Stimulated activated memory B cell treated with anti-CD40 and anti-IgM and Interleukin-4, amounts not matched to agents 10 μg/mL and 1 μg/mL and 100 μg/mL, for 72 hours (primary cell): ENCODE measurements around the gene HHEX.
A peak's percentile ranks its signal among the peaks of the same experiment; 100 is the strongest.
"Not testable (repeated sequence)": the region's sequence is repeated elsewhere in the genome, so short reads cannot be mapped to it uniquely, and the experiment has no call there.

Experiments
- ATAC-seq: fragments of 150-1000 bp; cut with Tn5 transposase; 2 replicates; pipeline ENCODE4 v1.10.0; 2021
- H3K27ac Mint-ChIP-seq: one replicate; pipeline ENCODE4 v1.8.0; 2022; ENCODE audit warnings: mild to moderate bottlenecking, mixed read lengths
- H3K27me3 Mint-ChIP-seq: one replicate; pipeline ENCODE4 v1.8.0; 2022; ENCODE audit warnings: mixed read lengths
- H3K36me3 Mint-ChIP-seq: one replicate; pipeline ENCODE4 v1.8.0; 2022; ENCODE audit warnings: mixed read lengths
- H3K4me1 Mint-ChIP-seq: one replicate; pipeline ENCODE4 v1.8.0; 2022; ENCODE audit warnings: mixed read lengths
- H3K4me3 Mint-ChIP-seq: one replicate; pipeline ENCODE4 v1.8.0; 2022; ENCODE audit warnings: mild to moderate bottlenecking, moderate library complexity, mixed read lengths
- H3K9me3 Mint-ChIP-seq: one replicate; pipeline ENCODE4 v1.8.0; 2022; ENCODE audit warnings: mixed read lengths

The HHEX gene

DNA sequence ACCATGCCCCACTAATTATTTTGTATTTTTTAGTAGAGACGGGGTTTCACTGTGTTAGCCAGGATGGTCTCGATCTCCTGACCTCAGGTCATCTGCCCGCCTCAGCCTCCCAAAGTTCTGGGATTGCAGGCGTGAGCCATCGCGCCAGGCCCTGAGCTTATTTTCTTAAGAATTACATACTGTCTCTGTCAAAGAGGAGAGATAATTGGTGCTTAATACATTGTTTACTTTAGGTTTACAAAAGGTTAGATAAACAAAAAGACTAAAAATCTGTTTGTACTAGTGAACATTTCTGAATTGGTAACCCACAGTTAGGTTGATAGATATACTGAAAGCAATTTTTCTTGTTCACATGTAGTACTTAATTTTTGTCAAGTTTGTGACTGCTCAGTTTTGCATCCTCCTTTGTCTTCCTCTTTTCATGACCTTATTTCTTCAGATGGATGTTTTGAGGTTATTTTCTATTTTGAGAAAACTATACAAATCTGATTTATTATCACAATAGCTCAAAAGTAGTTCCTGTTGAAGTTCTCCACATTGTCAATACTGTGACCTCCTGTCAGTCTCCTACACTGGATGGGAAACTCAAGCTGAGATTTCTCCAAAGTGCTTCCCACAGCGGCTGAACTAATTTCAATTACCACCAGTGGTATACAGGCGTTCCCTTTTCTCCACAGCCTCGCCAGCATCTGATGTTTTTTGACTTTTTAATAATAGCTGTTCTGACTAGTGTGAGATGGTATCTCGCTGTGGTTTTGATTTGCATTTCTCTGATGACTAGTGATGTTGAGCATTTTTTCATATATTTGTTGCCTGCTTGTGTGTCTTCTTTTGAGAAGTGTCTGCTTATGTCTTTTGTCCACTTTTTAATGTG is 22.5 kb downstream of the HHEX start:
- no peaks in the 10 kb centered on the region for H3K9me3 Mint-ChIP-seq
- no peaks in the 10 kb centered on the region for H3K27me3 Mint-ChIP-seq
- H3K4me3 Mint-ChIP-seq: peak overlapping the region; percentile 52
- H3K27ac Mint-ChIP-seq: peak overlapping the region; percentile 76
- ATAC-seq: peak; percentile 89
- H3K4me1 Mint-ChIP-seq: peaks cover 51% of the 10 kb centered on the region
- no peaks in the 10 kb centered on the region for H3K36me3 Mint-ChIP-seq

DNA sequence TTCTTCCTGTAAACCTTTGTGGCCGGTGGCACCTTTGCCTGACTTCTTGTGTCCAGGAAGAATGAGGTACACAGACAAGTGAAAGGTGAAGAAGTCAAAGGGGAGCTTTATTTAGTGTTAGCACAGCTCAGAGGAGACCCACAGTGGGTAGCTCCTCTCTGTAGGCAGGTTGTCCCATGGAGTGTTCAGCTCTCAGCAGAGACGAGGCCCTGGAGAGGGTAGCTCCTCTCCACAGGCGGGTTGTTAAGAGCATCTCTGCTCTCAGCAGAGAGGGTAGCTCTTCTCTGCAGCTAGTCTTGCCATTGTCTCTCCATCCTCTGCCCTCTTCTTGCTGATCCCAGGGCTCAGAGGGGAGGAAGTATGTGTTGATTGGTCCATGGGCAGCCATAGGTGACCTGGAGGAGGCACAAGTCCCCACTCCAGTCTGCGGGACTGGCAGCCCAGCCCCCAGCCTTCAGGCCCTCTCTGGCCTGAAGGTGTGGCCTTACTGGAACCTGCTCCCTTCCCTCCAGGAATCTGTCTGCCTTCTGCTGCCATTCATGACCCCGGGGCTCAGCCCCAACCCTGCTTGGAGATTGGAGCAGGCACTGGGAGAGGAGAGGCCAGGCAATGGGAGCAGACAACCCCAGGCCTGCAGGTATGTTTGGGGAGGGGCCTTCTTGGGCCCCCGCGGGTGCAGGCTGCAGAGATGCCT is 24.5 kb downstream of the HHEX start:
- no peaks in the 10 kb centered on the region for H3K36me3 Mint-ChIP-seq
- peak overlapping the region; percentile 62 for H3K27ac Mint-ChIP-seq
- no peaks in the 10 kb centered on the region for H3K27me3 Mint-ChIP-seq
- H3K4me3 Mint-ChIP-seq: no peak overlapping the region
- H3K9me3 Mint-ChIP-seq: no peaks in the 10 kb centered on the region
- ATAC-seq: no peak
- peaks cover 57% of the 10 kb centered on the region for H3K4me1 Mint-ChIP-seq

DNA sequence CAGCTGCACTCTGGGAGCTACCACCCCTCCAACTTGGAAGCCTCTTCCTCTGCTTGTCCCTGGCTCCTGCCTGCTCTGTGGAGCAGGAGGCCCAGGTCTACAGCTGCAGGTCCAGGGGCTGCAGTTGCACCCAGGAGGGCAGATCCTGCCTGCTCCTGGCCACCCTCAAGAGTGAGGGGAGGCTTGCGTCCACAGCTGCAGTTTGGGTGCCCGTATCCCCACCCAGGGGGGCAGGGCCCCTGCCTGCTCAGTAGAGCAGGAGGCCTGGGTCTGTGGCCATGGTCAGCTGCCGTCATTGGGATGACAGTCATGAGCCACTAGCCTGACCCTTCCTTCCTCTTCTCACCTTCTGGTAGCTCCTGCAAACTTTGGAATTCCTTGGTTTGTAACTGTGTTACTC is 25.1 kb downstream of the HHEX start:
- Mint-ChIP-seq H3K36me3 (no peaks in the 10 kb centered on the region), H3K9me3 (no peaks in the 10 kb centered on the region), H3K27ac (peak overlapping the region; percentile 62), H3K27me3 (no peaks in the 10 kb centered on the region), H3K4me3 (no peak overlapping the region), H3K4me1 (peaks cover 58% of the 10 kb centered on the region)
- ATAC-seq: no peak

DNA sequence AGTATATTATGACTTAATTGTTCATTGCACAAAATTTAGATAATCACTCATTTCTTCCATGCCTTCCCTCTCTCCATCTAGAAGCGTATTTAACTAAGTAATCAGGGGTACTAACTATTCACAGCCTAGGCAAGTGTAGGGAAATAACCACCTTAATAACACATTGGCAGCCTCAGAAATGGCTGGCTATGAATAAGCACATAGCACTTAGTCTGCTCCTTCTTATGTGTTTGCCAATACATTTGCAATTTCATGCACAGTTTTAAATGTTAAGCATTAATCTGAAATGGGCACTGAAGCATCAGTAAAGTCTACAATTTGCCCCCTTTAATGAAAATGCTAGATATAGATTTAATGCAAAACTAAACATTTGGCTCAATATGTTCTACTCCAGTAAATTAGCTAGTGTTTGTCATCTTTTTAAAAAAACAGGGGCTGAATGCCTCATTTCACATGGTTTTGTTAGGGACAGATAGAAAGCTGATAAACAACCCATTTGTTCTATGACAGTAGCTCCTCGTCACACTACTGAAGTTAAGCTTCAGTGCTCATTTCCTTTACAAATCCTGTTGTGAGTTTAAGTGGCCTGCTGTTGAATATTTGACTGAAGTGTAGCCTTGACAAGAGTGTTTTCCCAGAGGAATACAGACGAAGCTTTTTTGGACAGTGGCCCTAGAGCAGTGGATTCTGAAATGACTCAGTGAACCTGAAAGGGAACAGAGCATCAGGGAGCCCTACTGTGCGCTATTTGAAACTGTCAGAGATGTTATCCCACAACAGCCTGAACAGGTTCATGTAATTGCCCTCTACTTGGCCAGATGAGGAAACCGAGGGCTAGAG is 30.5 kb downstream of the HHEX start:
- Mint-ChIP-seq H3K4me1 (peaks cover 50% of the 10 kb centered on the region), H3K9me3 (no peaks in the 10 kb centered on the region), H3K4me3 (no peak overlapping the region), H3K27me3 (no peaks in the 10 kb centered on the region), H3K36me3 (no peaks in the 10 kb centered on the region), H3K27ac (peak overlapping the region; percentile 39)
- no peak for ATAC-seq

DNA sequence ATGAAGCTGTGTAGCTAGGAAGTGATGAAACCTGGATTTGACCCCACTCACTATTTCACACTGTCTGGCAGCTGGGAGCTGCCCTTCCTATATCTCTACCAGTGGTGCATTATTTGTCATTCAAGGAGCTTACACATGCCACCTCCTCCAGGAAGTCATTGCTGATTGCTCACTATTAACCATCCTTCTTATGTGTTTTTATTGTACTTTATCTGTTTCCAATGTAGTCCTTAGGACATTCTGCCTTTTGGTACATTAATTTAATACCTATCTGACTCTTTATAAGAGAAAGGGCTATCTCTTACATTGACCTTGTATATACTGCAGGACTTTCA is 31.0 kb downstream of the HHEX start:
- H3K36me3 Mint-ChIP-seq: no peaks in the 10 kb centered on the region
- H3K27ac Mint-ChIP-seq: peak overlapping the region; percentile 39
- H3K9me3 Mint-ChIP-seq: no peaks in the 10 kb centered on the region

DNA sequence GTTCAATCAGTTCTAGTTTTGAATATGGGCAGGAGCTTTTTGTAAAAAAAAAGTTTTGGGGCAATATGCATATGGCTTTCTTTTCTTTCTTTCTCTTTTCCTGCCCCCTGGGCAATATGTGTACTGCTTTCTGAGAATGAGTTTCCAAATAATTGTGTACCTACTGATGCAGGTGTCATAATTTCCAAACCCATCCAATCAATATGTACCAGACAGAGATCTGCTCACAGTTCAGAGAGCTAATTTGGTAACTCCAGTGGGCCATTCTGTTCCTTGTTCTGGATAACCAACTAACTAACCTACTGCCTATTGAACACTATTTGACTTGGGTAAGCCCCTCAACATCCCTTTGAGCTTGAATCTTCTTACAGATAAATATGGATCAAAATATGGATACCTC is 32.6 kb downstream of the HHEX start:
- no peak overlapping the region for H3K4me3 Mint-ChIP-seq
- ATAC-seq: no peak
- H3K4me1 Mint-ChIP-seq: peaks cover 29% of the 10 kb centered on the region
- no peaks in the 10 kb centered on the region for H3K27me3 Mint-ChIP-seq
- peak overlapping the region; percentile 5 for H3K27ac Mint-ChIP-seq
- no peaks in the 10 kb centered on the region for H3K9me3 Mint-ChIP-seq
- H3K36me3 Mint-ChIP-seq: no peaks in the 10 kb centered on the region

More for the DNA sequence above, 31.0 kb downstream of the HHEX start:
- Mint-ChIP-seq H3K27me3 (no peaks in the 10 kb centered on the region), H3K4me1 (peaks cover 44% of the 10 kb centered on the region), H3K4me3 (no peak overlapping the region)
- no peak for ATAC-seq

DNA sequence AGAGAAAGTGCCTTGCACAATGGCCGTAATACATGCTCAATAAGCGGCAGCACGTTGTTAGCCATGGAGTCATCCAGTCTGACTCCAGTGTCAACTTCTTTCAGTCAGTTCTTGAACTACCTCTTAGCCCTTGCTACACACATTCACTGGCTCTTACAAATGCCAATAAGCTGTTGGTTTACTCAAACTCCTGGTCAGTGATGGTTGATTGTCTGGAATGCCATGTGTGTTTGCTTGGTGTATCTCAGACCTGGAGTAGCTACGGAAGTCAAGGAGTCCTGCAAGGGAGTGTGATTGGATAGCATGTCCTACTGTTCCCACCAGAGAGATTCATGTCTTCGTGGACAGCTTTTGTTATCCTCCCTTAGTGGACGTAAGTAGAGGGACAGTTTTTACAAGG is 37.4 kb downstream of the HHEX start:
- no peaks in the 10 kb centered on the region for H3K27me3 Mint-ChIP-seq
- peaks cover 3% of the 10 kb centered on the region for H3K9me3 Mint-ChIP-seq
- no peak overlapping the region for H3K4me3 Mint-ChIP-seq
- no peaks in the 10 kb centered on the region for H3K36me3 Mint-ChIP-seq
- H3K4me1 Mint-ChIP-seq: peaks cover 29% of the 10 kb centered on the region
- H3K27ac Mint-ChIP-seq: no peak overlapping the region
- no peak for ATAC-seq

DNA sequence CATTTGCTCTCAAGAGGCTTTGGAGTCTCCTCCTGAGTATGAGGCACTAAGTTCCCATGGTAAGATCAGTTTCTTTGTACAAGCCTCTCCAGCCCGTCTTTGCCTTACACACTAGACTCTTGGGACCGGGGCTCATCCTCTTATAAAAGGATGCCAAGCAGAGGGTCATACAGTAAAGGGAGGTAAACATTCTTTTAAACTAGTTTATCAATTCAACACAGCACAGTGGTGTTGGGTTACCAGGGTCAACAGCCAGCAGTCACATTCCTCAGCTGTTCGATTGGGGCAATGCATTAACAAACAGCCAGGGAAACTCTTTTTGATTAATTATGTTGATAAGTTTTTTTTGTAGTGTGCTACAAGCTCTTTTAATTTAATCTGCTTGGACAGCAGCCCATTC is 37.8 kb downstream of the HHEX start:
- H3K27me3 Mint-ChIP-seq: no peaks in the 10 kb centered on the region
- H3K4me3 Mint-ChIP-seq: no peak overlapping the region
- H3K9me3 Mint-ChIP-seq: peaks cover 3% of the 10 kb centered on the region
- H3K27ac Mint-ChIP-seq: no peak overlapping the region
- ATAC-seq: no peak
- no peaks in the 10 kb centered on the region for H3K36me3 Mint-ChIP-seq
- H3K4me1 Mint-ChIP-seq: peaks cover 27% of the 10 kb centered on the region

DNA sequence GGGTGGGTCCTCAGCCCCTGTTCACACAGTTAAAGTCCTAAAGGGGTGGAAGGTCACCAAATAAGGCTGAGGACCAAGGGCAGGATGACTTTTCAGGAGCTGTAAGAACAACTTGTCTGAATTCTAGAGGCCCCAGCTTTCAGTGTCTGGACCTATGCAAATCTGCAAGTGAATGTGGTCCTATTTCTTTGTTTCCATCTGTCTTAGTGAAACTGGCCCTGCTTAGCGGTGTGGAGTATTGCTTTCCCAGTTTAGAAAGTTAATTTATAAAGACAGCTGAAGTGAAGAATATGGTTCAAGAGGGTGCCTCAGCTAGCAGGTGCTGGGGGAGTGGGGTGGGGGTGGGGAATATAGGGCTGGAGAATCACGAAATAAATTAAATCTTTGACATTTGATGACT is 40.1 kb downstream of the HHEX start:
- H3K36me3 Mint-ChIP-seq: no peaks in the 10 kb centered on the region
- peaks cover 3% of the 10 kb centered on the region for H3K9me3 Mint-ChIP-seq
- H3K4me3 Mint-ChIP-seq: no peak overlapping the region
- peak; percentile 67 for ATAC-seq
- peaks cover 33% of the 10 kb centered on the region for H3K4me1 Mint-ChIP-seq
- peak overlapping the region; percentile 7 for H3K27ac Mint-ChIP-seq
- no peaks in the 10 kb centered on the region for H3K27me3 Mint-ChIP-seq

DNA sequence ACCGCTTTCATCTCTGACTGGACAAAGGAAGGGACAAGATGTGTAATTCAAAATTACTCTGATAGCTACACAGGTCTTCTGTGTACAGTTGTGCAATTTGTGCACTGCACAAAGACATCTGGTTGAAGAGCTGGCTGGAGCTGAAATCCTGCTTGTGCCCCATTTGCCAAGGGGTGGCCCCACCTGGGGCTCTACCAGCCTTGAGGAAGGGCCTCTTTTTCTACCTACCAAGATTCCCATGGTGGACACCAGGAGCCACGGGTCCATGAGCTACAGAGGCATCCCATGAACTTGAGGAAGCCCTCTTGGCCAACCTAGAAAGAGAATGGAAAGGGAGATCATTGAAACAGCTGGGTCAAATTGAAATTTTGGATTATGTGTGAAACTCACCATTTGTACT is 43.2 kb downstream of the HHEX start:
- no peak for ATAC-seq
- Mint-ChIP-seq H3K36me3 (no peaks in the 10 kb centered on the region), H3K27ac (no peak overlapping the region), H3K4me1 (peaks cover 57% of the 10 kb centered on the region), H3K27me3 (no peaks in the 10 kb centered on the region), H3K9me3 (peaks cover 3% of the 10 kb centered on the region), H3K4me3 (no peak overlapping the region)

DNA sequence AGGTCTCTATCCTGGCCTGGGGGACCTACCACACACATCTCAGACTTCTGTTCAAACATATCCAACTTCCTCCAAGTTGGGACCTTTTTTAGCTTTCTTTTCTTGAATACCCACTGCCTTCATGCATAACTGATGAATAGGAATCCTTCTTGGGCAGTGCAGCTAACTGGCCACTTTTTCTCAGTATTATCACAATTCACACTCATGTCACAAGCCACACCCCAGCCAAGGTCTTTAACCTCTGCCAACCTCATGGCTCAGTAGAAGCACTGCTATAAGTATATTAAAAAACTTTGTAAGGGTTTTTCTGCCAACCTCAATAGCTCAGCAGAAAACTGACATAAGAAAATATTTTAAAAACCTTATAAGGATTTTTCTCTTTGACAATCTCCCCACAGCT is 44.5 kb downstream of the HHEX start:
- Mint-ChIP-seq H3K4me1 (peaks cover 53% of the 10 kb centered on the region), H3K9me3 (peaks cover 3% of the 10 kb centered on the region), H3K36me3 (no peaks in the 10 kb centered on the region), H3K4me3 (no peak overlapping the region), H3K27me3 (no peaks in the 10 kb centered on the region), H3K27ac (no peak overlapping the region)
- no peak for ATAC-seq

DNA sequence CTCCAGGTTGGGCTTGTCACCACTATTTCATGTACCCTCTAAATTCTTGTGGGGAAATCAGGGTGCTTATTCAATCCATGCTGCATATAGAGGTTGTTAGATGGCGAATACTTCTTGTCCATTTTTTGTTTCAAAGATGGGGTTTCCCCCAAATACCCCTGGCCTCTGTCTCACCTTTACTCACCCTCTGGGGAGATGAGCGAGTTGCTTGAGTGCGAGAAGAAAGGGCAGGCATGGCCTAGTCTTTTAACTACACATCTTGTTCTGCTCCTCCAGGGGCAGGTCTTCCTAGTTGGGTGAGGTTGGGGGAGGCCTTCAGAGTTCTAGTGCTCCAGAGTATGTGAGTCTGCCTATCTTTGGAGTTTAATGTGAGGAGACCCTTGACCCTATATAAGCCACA is 46.2 kb downstream of the HHEX start:
- no peak overlapping the region for H3K4me3 Mint-ChIP-seq
- H3K27ac Mint-ChIP-seq: peak overlapping the region; percentile 72
- ATAC-seq: peak; percentile 87
- peaks cover 9% of the 10 kb centered on the region for H3K9me3 Mint-ChIP-seq
- H3K27me3 Mint-ChIP-seq: no peaks in the 10 kb centered on the region
- peaks cover 44% of the 10 kb centered on the region for H3K4me1 Mint-ChIP-seq
- H3K36me3 Mint-ChIP-seq: peaks cover 5% of the 10 kb centered on the region

DNA sequence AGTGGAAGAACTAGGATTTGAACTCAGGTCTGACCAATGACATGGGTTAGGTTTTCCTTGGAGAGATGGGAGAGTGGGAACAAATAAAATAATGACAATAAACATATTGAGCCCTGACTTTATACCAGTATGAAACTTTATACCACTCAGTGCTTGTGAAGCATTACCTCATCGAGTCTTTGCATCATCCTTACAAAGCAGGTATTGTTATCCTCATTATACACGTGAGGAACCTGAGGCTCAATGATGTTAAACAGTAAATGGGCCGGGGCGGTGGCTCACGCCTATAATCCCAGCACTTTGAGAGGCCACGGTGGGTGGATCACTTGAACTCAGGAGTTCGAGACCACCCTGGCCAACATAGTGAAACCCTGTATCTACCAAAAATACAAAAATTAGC is 47.7 kb downstream of the HHEX start:
- H3K4me3 Mint-ChIP-seq: no peak overlapping the region
- ATAC-seq: no peak
- H3K27me3 Mint-ChIP-seq: no peaks in the 10 kb centered on the region
- peaks cover 7% of the 10 kb centered on the region for H3K9me3 Mint-ChIP-seq
- no peak overlapping the region for H3K27ac Mint-ChIP-seq
- H3K4me1 Mint-ChIP-seq: peaks cover 56% of the 10 kb centered on the region
- peaks cover 6% of the 10 kb centered on the region for H3K36me3 Mint-ChIP-seq

DNA sequence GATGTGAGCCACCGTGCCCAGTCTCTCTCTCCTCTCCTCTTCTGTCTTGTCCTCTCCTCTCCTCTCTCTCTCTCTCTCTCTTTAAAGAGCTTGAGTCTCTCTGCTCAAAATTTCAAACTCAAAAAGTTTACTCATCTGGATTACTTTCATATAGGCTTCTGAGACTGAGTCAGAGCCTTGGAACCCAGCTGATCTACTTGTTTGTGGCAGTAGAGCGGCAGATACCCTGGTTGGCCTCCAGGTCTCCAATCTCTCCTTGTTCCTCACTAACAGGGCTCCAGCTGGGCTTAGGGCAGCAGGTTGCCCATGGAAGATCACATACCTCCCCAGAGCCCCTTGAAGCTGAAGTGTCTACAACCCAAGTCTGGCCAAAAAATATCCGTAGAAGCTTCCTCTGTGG is 51.0 kb downstream of the HHEX start:
- no peak for ATAC-seq
- Mint-ChIP-seq H3K4me1 (peaks cover 60% of the 10 kb centered on the region), H3K9me3 (peaks cover 7% of the 10 kb centered on the region), H3K4me3 (no peak overlapping the region), H3K27me3 (no peaks in the 10 kb centered on the region), H3K27ac (peak overlapping the region; percentile 89), H3K36me3 (peaks cover 6% of the 10 kb centered on the region)

DNA sequence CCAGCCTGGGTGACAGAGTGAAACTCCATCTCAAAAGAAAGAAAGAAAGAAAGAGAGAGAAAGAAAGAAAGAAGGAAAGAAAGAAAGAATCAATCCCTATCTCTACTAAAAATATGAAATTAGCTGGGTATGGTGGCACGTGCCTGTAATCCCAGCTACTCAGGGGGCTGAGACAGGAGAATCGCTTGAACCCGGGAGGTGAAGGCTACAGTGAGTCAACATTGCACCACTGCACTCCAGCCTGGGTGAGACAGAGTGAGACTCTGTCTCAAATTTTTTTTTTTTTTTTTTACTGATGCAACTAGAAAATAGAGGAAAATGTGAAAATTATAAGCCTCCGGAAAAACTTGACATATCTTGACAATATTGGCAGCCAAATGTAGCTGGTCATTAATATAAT is 52.0 kb downstream of the HHEX start:
- H3K27ac Mint-ChIP-seq: peak overlapping the region; percentile 89
- ATAC-seq, H3K27me3 Mint-ChIP-seq, H3K4me3 Mint-ChIP-seq, H3K36me3 Mint-ChIP-seq, H3K9me3 Mint-ChIP-seq: not testable (repeated sequence)
- peaks cover 55% of the 10 kb centered on the region for H3K4me1 Mint-ChIP-seq
